ENCODE results near the gene ASPSCR1. TPM values are rescaled to one million over a fixed set of nuclear protein-coding genes. Genes with fewer than 3 reads are reported as not detected.

The ASPSCR1 gene
- total RNA-seq, 1 donor from 2014 or later: 45.9 TPM

- Mint-ChIP-seq H3K27me3 (ENCODE audit: unreplicated experiment) (no peaks in the 10 kb centered on the region), H3K4me1 (ENCODE audit: unreplicated experiment) (peaks cover 22% of the 10 kb centered on the region), H3K36me3 (ENCODE audit: unreplicated experiment) (no peaks in the 10 kb centered on the region), H3K9me3 (ENCODE audit: unreplicated experiment) (no peaks in the 10 kb centered on the region), H3K4me3 (ENCODE audit: unreplicated experiment) (peak overlapping the region; percentile 77), H3K27ac (ENCODE audit: unreplicated experiment) (no peak overlapping the region)
- TF ChIP-seq CTCF (IDR thresholded peaks at IDR 0.05): no peak
- no peak for DNase-seq (ENCODE audit: extremely low spot score, unreplicated experiment)
Observed at GRCh38 chr17:82023447-82024241, 46.2 kb downstream of the ASPSCR1 start.

GRCh38 chr17:82024859-82025258, 47.4 kb downstream of the ASPSCR1 start:
- Mint-ChIP-seq H3K36me3 (ENCODE audit: unreplicated experiment) (no peaks in the 10 kb centered on the region), H3K9me3 (ENCODE audit: unreplicated experiment) (no peaks in the 10 kb centered on the region), H3K27me3 (ENCODE audit: unreplicated experiment) (no peaks in the 10 kb centered on the region), H3K27ac (ENCODE audit: unreplicated experiment) (no peak overlapping the region), H3K4me3 (ENCODE audit: unreplicated experiment) (no peak overlapping the region), H3K4me1 (ENCODE audit: unreplicated experiment) (peaks cover 22% of the 10 kb centered on the region)
- TF ChIP-seq CTCF (IDR thresholded peaks at IDR 0.05): no peak
- no peak for DNase-seq (ENCODE audit: extremely low spot score, unreplicated experiment)

GRCh38 chr17:82025401-82026107, 48.1 kb downstream of the ASPSCR1 start:
- Mint-ChIP-seq H3K9me3 (ENCODE audit: unreplicated experiment) (no peaks in the 10 kb centered on the region), H3K4me3 (ENCODE audit: unreplicated experiment) (no peak overlapping the region), H3K36me3 (ENCODE audit: unreplicated experiment) (no peaks in the 10 kb centered on the region)

GRCh38 chr17:82028246-82028645, 50.8 kb downstream of the ASPSCR1 start:
- no peak for TF ChIP-seq CTCF (IDR thresholded peaks at IDR 0.05)
- Mint-ChIP-seq H3K4me1 (ENCODE audit: unreplicated experiment) (peaks cover 23% of the 10 kb centered on the region), H3K4me3 (ENCODE audit: unreplicated experiment) (no peak overlapping the region), H3K36me3 (ENCODE audit: unreplicated experiment) (no peaks in the 10 kb centered on the region), H3K27me3 (ENCODE audit: unreplicated experiment) (no peaks in the 10 kb centered on the region), H3K27ac (ENCODE audit: unreplicated experiment) (no peak overlapping the region), H3K9me3 (ENCODE audit: unreplicated experiment) (no peaks in the 10 kb centered on the region)
- DNase-seq (ENCODE audit: extremely low spot score, unreplicated experiment): no peak

More at GRCh38 chr17:82025401-82026107, 48.1 kb downstream of the ASPSCR1 start:
- H3K27ac Mint-ChIP-seq (ENCODE audit: unreplicated experiment): no peak overlapping the region
- DNase-seq (ENCODE audit: extremely low spot score, unreplicated experiment): no peak
- H3K27me3 Mint-ChIP-seq (ENCODE audit: unreplicated experiment): no peaks in the 10 kb centered on the region
- peaks cover 24% of the 10 kb centered on the region for H3K4me1 Mint-ChIP-seq (ENCODE audit: unreplicated experiment)
- TF ChIP-seq CTCF (IDR thresholded peaks at IDR 0.05): no peak

- Mint-ChIP-seq H3K4me3 (ENCODE audit: unreplicated experiment) (no peak overlapping the region), H3K27ac (ENCODE audit: unreplicated experiment) (no peak overlapping the region), H3K9me3 (ENCODE audit: unreplicated experiment) (no peaks in the 10 kb centered on the region), H3K27me3 (ENCODE audit: unreplicated experiment) (no peaks in the 10 kb centered on the region), H3K4me1 (ENCODE audit: unreplicated experiment) (peaks cover 18% of the 10 kb centered on the region), H3K36me3 (ENCODE audit: unreplicated experiment) (no peaks in the 10 kb centered on the region)
- no peak for TF ChIP-seq CTCF (IDR thresholded peaks at IDR 0.05)
- no peak for DNase-seq (ENCODE audit: extremely low spot score, unreplicated experiment)
Observed at GRCh38 chr17:82028966-82029365, 51.5 kb downstream of the ASPSCR1 start.

Data from osteocyte (in vitro differentiated cells).